Measurements from ENCODE around the gene ANKIB1.

DNA sequence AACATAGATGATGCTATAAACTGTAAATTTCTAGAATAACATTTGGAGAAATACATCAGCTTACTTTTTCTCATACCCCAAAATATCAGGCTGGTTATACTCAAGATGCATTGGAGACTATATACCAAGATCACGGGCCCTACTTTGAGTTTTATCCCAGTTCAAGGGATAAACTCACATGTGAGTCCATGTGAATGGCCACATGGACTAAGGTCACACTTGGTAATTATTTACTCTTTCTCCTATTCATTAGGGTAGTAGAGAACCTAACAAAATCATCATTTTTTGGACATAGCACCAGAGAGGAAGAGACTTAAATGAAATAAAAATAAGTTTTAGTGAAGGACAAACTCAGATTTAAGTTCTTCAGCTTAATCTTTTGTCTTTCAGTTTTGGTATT, 108.4 kb downstream of the ANKIB1 start:
- TF ChIP-seq, protein P1, sequence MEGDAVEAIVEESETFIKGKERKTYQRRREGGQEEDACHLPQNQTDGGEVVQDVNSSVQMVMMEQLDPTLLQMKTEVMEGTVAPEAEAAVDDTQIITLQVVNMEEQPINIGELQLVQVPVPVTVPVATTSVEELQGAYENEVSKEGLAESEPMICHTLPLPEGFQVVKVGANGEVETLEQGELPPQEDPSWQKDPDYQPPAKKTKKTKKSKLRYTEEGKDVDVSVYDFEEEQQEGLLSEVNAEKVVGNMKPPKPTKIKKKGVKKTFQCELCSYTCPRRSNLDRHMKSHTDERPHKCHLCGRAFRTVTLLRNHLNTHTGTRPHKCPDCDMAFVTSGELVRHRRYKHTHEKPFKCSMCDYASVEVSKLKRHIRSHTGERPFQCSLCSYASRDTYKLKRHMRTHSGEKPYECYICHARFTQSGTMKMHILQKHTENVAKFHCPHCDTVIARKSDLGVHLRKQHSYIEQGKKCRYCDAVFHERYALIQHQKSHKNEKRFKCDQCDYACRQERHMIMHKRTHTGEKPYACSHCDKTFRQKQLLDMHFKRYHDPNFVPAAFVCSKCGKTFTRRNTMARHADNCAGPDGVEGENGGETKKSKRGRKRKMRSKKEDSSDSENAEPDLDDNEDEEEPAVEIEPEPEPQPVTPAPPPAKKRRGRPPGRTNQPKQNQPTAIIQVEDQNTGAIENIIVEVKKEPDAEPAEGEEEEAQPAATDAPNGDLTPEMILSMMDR (IDR thresholded peaks at IDR 0.05; ENCODE audit: borderline replicate concordance, extremely low read depth, low read length, poor library complexity, severe bottlenecking): no peak
- no peak for TF ChIP-seq EZH2 (IDR thresholded peaks at IDR 0.05; ENCODE audit: borderline replicate concordance, low read depth, low read length, severe bottlenecking)
